Hepatocyte (in vitro differentiated cells): ENCODE measurements around the gene ANKRD11. TPM values are rescaled to one million over a fixed set of nuclear protein-coding genes. Genes with fewer than 3 reads are reported as not detected.
A peak's percentile ranks its signal among the peaks of the same experiment; 100 is the strongest.
"Not testable (repeated sequence)": the region's sequence is repeated elsewhere in the genome, so short reads cannot be mapped to it uniquely, and the experiment has no call there.

Experiments
- DNase-seq: peaks from one replicate; pipeline ENCODE4 v3.0.0-alpha.2; 2016; ENCODE audit warnings: low spot score
- H2AFZ ChIP-seq: fragments of 200-600 bp; sonication (generic); 2 replicates; pipeline ENCODE4 v1.6.0; 2016; ENCODE audit warnings: antibody characterized with exemption, mild to moderate bottlenecking
- H3K27ac ChIP-seq: fragments of 200-600 bp; sonication (generic); 2 replicates; pipeline ENCODE4 v1.5.1; 2016; ENCODE audit warnings: mild to moderate bottlenecking
- H3K27me3 ChIP-seq: fragments of 200-600 bp; sonication (generic); 2 replicates; pipeline ENCODE4 v1.6.1; 2016
- H3K36me3 ChIP-seq: fragments of 200-600 bp; sonication (generic); replicated peaks from 2 replicates; pipeline ENCODE4 v1.5.1; 2016; ENCODE audit warnings: low read depth; ENCODE audit not compliant: insufficient read depth
- H3K4me1 ChIP-seq: fragments of 200-600 bp; sonication (generic); 2 replicates; pipeline ENCODE4 v1.5.1; 2016; ENCODE audit warnings: mild to moderate bottlenecking, moderate library complexity; ENCODE audit not compliant: insufficient read depth
- H3K4me2 ChIP-seq: fragments of 200-600 bp; sonication (generic); 2 replicates; pipeline ENCODE4 v1.6.0; 2016
- H3K4me3 ChIP-seq: fragments of 200-600 bp; sonication (generic); 2 replicates; pipeline ENCODE4 v1.5.1; 2016; ENCODE audit warnings: mild to moderate bottlenecking
- H3K79me2 ChIP-seq: fragments of 200-600 bp; sonication (generic); 2 replicates; pipeline ENCODE4 v1.6.0; 2017; ENCODE audit warnings: mild to moderate bottlenecking
- H3K9me2 ChIP-seq: fragments of 200-600 bp; sonication (generic); replicated peaks from 2 replicates; pipeline ENCODE4 v1.6.0; 2017; ENCODE audit warnings: mild to moderate bottlenecking; ENCODE audit not compliant: insufficient read depth
- H3K9me3 ChIP-seq: fragments of 200-600 bp; sonication (generic); 2 replicates; pipeline ENCODE4 v1.5.1; 2016; ENCODE audit warnings: low read depth, mild to moderate bottlenecking
- H4K20me1 ChIP-seq: fragments of 200-600 bp; sonication (generic); 2 replicates; pipeline ENCODE4 v1.6.0; 2016; ENCODE audit warnings: mild to moderate bottlenecking; ENCODE audit not compliant: insufficient read depth, poor library complexity, severe bottlenecking
- EZH2 ChIP-seq: fragments of 200-600 bp; sonication (generic); IDR thresholded peaks from 2 replicates; pipeline ENCODE4 v1.6.1; 2016; ENCODE audit warnings: antibody characterized with exemption, mild to moderate bottlenecking, borderline replicate concordance
- EZH2phosphoT487 ChIP-seq: fragments of 200-600 bp; sonication (generic); IDR thresholded peaks from one replicate; pipeline ENCODE4 v1.6.1; 2018; ENCODE audit warnings: antibody characterized with exemption, mild to moderate bottlenecking, low read depth, moderate library complexity; ENCODE audit not compliant: unreplicated experiment, severe bottlenecking
- WGBS: methylation state at CpG from one replicate; pipeline ENCODE4 v1.1.6; 2016; ENCODE audit warnings: low lambda C conversion rate; ENCODE audit errors: missing lambda C conversion rate; 5-methylcytosine and 5-hydroxymethylcytosine counted together
- polyA plus RNA-seq: library from polyadenylated mRNA; unstranded; fragments of >200 nt; fragmentation: Nextera tagmentation; extraction: Ambion mirVana; gene quantifications from 2 replicates; pipeline ENCODE4 v1.2.1, GENCODE V29; 2016
- total RNA-seq: library from RNA; depleted of rRNA; stranded (reverse); fragments of >200 nt; gene quantifications from 2 replicates; pipeline ENCODE4 v1.2.3, GENCODE V29; 2014
- TF ChIP-seq, protein P1 (sequence below): fragments of 200-600 bp; sonication (generic); IDR thresholded peaks from 2 replicates; pipeline ENCODE4 v1.5.1; 2016; ENCODE audit warnings: antibody characterized with exemption, mild to moderate bottlenecking; ENCODE audit not compliant: poor library complexity

The ANKRD11 gene
- total and polyA plus RNA-seq, 2 experiments from 2014 or later: 48.7 to 130 TPM

DNA sequence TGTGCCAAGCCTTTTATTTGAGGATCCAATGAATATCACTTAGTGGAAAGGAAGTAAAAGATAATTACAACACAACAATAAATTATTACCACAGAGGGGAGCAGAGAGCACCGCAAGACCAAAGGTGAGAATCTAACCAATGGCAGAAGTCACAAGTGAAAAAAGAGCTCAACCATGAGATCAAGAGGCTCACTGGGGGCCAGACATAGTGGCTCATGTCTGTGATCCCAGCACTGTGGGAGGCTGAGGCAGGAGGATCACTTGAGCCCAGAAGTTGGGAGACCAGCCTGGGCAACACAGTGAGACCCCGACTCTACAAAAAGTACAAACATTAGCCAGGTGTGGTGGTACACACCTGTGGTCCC is 17.7 kb downstream of the ANKRD11 start:
- Histone ChIP-seq H2AFZ (no peak overlapping the region), H3K27me3 (no peaks in the 10 kb centered on the region), H3K27ac (peak overlapping the region; percentile 22), H3K9me3 (no peaks in the 10 kb centered on the region), H3K9me2 (no peaks in the 10 kb centered on the region), H3K4me1 (peaks cover 53% of the 10 kb centered on the region), H3K4me2 (no peak overlapping the region), H4K20me1 (peaks cover 98% of the 10 kb centered on the region), H3K4me3 (no peak overlapping the region), H3K36me3 (no peaks in the 10 kb centered on the region), H3K79me2 (peaks cover 100% of the 10 kb centered on the region)
- 88% methylated on average over 2 of the region's 2 CpGs for WGBS
- no peak for DNase-seq
- TF ChIP-seq EZH2phosphoT487 (no peak), EZH2 (no peak)
- TF ChIP-seq, protein P1, sequence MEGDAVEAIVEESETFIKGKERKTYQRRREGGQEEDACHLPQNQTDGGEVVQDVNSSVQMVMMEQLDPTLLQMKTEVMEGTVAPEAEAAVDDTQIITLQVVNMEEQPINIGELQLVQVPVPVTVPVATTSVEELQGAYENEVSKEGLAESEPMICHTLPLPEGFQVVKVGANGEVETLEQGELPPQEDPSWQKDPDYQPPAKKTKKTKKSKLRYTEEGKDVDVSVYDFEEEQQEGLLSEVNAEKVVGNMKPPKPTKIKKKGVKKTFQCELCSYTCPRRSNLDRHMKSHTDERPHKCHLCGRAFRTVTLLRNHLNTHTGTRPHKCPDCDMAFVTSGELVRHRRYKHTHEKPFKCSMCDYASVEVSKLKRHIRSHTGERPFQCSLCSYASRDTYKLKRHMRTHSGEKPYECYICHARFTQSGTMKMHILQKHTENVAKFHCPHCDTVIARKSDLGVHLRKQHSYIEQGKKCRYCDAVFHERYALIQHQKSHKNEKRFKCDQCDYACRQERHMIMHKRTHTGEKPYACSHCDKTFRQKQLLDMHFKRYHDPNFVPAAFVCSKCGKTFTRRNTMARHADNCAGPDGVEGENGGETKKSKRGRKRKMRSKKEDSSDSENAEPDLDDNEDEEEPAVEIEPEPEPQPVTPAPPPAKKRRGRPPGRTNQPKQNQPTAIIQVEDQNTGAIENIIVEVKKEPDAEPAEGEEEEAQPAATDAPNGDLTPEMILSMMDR: no peak

DNA sequence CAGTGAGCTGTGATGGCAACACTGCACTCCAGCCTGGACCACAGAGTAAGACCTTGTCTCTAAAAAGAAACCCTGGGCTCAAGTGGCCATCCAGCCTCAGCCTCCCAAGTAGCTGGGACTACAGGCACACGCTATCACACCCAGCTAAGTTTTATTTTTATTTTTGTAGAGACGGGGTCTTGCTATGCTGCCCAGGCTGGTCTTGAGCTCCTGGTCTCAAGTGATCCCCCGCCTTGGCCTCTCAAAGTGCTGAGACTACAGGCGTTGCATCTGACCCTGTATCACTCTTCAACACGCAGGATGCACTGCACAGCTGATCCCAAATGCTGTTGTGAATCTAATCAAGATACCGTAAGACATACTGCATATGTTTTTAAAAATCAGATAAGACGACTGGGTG is 23.0 kb downstream of the ANKRD11 start:
- Histone ChIP-seq H3K79me2 (peaks cover 97% of the 10 kb centered on the region), H3K27ac (no peak overlapping the region), H3K4me2 (no peak overlapping the region), H3K9me2 (no peaks in the 10 kb centered on the region), H3K27me3 (no peaks in the 10 kb centered on the region), H3K4me3 (no peak overlapping the region), H3K4me1 (peaks cover 24% of the 10 kb centered on the region), H3K9me3 (no peaks in the 10 kb centered on the region), H3K36me3 (no peaks in the 10 kb centered on the region), H2AFZ (no peak overlapping the region), H4K20me1 (peaks cover 95% of the 10 kb centered on the region)
- WGBS: 91% methylated on average over 7 of the region's 7 CpGs
- no peak for TF ChIP-seq EZH2
- no peak for DNase-seq

DNA sequence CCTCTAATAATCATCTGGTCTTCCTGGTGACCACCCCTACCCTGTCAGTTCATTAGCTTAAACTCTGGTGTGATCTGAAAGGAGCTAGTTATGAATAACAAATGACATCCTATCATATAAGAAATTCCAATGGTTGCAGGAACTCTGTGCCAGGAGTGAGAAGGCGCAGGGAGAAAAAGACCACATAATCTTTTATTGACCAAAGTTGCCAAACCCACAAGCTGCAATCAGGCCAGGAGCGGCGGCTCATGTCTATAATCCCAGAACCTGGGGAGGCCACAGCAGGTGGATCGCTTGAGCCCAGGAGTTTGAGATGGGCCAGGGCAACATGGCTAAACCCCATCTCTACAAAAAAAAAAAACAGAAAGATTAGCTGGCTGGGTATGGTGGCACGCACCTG is 23.4 kb downstream of the ANKRD11 start:
- Histone ChIP-seq H3K9me2 (no peaks in the 10 kb centered on the region), H3K9me3 (no peaks in the 10 kb centered on the region), H3K27me3 (no peaks in the 10 kb centered on the region), H3K4me1 (peaks cover 20% of the 10 kb centered on the region), H2AFZ (no peak overlapping the region), H3K4me2 (no peak overlapping the region), H3K79me2 (peaks cover 95% of the 10 kb centered on the region), H3K4me3 (no peak overlapping the region), H3K27ac (no peak overlapping the region), H3K36me3 (no peaks in the 10 kb centered on the region), H4K20me1 (peaks cover 92% of the 10 kb centered on the region)
- no peak for DNase-seq
- TF ChIP-seq EZH2 (no peak), EZH2phosphoT487 (no peak)
- TF ChIP-seq, protein P1: no peak
- 92% methylated on average over 5 of the region's 5 CpGs for WGBS

DNA sequence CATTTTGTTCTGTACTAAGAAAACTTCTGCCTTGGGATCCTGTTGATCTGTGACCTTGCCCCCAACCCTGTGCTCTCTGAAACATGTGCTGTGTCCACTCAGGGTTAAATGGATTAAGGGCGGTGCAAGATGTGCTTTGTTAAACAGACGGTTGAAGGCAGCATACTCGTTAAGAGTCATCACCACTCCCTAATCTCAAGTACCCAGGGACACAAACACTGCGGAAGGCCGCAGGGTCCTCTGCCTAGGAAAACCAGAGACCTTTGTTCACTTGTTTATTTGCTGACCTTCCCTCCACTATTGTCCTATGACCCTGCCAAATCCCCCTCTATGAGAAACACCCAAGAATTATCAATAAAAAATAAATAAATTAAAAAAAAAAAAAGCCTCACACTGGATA is 27.0 kb downstream of the ANKRD11 start:
- not testable (repeated sequence) for H3K9me3 ChIP-seq, H3K4me3 ChIP-seq, H3K27me3 ChIP-seq, H2AFZ ChIP-seq, H3K9me2 ChIP-seq, H3K4me2 ChIP-seq, H3K27ac ChIP-seq, DNase-seq, H3K4me1 ChIP-seq, H3K36me3 ChIP-seq
- peaks cover 92% of the 10 kb centered on the region for H4K20me1 ChIP-seq
- 51% methylated on average over 5 of the region's 5 CpGs for WGBS
- H3K79me2 ChIP-seq: peaks cover 95% of the 10 kb centered on the region

DNA sequence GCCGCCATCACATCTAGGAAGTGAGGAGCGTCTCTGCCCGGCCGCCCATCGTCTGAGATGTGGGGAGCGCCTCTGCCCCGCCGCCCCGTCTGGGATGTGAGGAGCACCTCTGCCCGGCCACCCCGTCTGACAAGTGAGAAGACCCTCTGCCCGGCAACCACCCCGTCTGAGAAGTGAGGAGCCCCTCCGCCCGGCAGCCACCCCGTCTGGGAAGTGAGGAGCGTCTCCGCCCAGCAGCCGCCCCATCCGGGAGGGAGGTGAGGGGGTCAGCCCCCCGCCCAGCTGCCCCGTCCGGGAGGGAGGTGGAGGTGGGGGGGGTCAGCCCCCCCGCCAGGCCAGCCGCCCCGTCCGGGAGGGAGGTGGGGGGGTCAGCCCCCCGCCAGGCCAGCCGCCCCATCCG is 27.7 kb downstream of the ANKRD11 start:
- not testable (repeated sequence) for H3K27me3 ChIP-seq, H3K9me2 ChIP-seq, H2AFZ ChIP-seq, H3K4me1 ChIP-seq, H3K27ac ChIP-seq, DNase-seq, H3K9me3 ChIP-seq, H3K36me3 ChIP-seq, H3K4me2 ChIP-seq, H3K4me3 ChIP-seq
- Histone ChIP-seq H3K79me2 (peaks cover 94% of the 10 kb centered on the region), H4K20me1 (peaks cover 90% of the 10 kb centered on the region)
- 96% methylated on average over 9 of the region's 30 CpGs for WGBS

DNA sequence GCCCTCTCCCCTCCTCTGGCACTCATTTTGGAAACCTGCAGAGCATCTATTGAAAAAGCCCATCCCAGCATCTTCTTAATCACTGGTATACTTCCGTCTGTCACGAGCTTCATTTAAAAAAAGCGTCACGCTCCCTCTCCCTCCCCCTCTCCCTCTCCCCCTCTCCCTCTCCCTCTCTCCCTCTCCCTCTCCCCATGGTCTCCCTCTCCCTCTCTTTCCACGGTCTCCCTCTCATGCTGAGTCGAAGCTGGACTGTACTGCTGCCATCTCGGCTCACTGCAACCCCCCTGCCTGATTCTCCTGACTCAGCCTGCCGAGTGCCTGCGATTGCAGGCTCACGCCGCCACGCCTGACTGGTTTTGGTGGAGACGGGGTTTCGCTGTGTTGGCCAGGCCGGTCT is 28.5 kb downstream of the ANKRD11 start:
- not testable (repeated sequence) for H3K27ac ChIP-seq, DNase-seq, H2AFZ ChIP-seq, H3K9me3 ChIP-seq, H3K4me3 ChIP-seq, H3K9me2 ChIP-seq, H3K36me3 ChIP-seq, H3K4me2 ChIP-seq, H3K27me3 ChIP-seq, H3K4me1 ChIP-seq
- WGBS: 98% methylated on average over 9 of the region's 15 CpGs
- peaks cover 89% of the 10 kb centered on the region for H4K20me1 ChIP-seq
- peaks cover 93% of the 10 kb centered on the region for H3K79me2 ChIP-seq
